SK-N-SH treated with all-trans-retinoic acid at 6 μM for 48 hours (cell line): ENCODE measurements around the gene PPP1R7.

Experiments
- ATAC-seq: fragments of 200-7000 bp; cut with Tn5 transposase; 3 replicates; pipeline ENCODE4 v1.9.1; 2020; ENCODE audit warnings: mild to moderate bottlenecking, moderate library complexity
- BACH2 ChIP-seq: fragments of 250-450 bp; sonication (Bioruptor Pico); IDR thresholded peaks from 2 replicates; pipeline ENCODE4 v1.9.0; 2021; ENCODE audit warnings: mild to moderate bottlenecking, borderline replicate concordance
- CREB5 ChIP-seq: fragments of 250-450 bp; sonication (Bioruptor Pico); IDR thresholded peaks from 2 replicates; pipeline ENCODE4 v1.5.1; 2020; ENCODE audit warnings: low read depth, mild to moderate bottlenecking, moderate library complexity
- CSDC2 ChIP-seq: fragments of 250-450 bp; sonication (Bioruptor Pico); IDR thresholded peaks from 2 replicates; pipeline ENCODE4 v1.5.0; 2020; ENCODE audit warnings: mild to moderate bottlenecking, moderate library complexity
- ESRRG ChIP-seq: fragments of 250-450 bp; sonication (Bioruptor Pico); IDR thresholded peaks from 2 replicates; pipeline ENCODE4 v1.6.1; 2021; ENCODE audit warnings: mild to moderate bottlenecking
- GLIS3 ChIP-seq: fragments of 250-450 bp; sonication (Bioruptor Pico); IDR thresholded peaks from 2 replicates; pipeline ENCODE4 v1.5.0; 2020; ENCODE audit warnings: mild to moderate bottlenecking, moderate library complexity
- ISL1 ChIP-seq: fragments of 250-450 bp; sonication (Bioruptor Pico); IDR thresholded peaks from 2 replicates; pipeline ENCODE4 v2.1.2; 2022; ENCODE audit warnings: mild to moderate bottlenecking, moderate library complexity
- OSR1 ChIP-seq: fragments of 250-450 bp; sonication (Bioruptor Pico); IDR thresholded peaks from 2 replicates; pipeline ENCODE4 v1.8.0; 2022; ENCODE audit warnings: moderate library complexity, mild to moderate bottlenecking, inconsistent platforms
- POU6F1 ChIP-seq: fragments of 250-450 bp; sonication (Bioruptor Pico); IDR thresholded peaks from 2 replicates; pipeline ENCODE4 v1.8.0; 2021; ENCODE audit warnings: low read depth, mild to moderate bottlenecking, moderate library complexity, borderline replicate concordance
- PPARA ChIP-seq: fragments of 250-450 bp; sonication (Bioruptor Pico); IDR thresholded peaks from 2 replicates; pipeline ENCODE4 v1.5.0; 2020; ENCODE audit warnings: mild to moderate bottlenecking, borderline replicate concordance
- RARB ChIP-seq: fragments of 250-450 bp; sonication (Bioruptor Pico); IDR thresholded peaks from 2 replicates; pipeline ENCODE4 v1.8.0; 2021; ENCODE audit warnings: mild to moderate bottlenecking, moderate library complexity
- SNAI2 ChIP-seq: fragments of 250-450 bp; sonication (Bioruptor Pico); IDR thresholded peaks from 2 replicates; pipeline ENCODE4 v1.5.0; 2020; ENCODE audit warnings: mild to moderate bottlenecking, moderate library complexity
- TCF4 ChIP-seq: fragments of 250-450 bp; sonication (Bioruptor Pico); IDR thresholded peaks from 2 replicates; pipeline ENCODE4 v1.8.0; 2021; ENCODE audit warnings: mild to moderate bottlenecking, moderate library complexity, borderline replicate concordance
- TOX ChIP-seq: fragments of 250-450 bp; sonication (Bioruptor Pico); IDR thresholded peaks from 2 replicates; pipeline ENCODE4 v1.8.0; 2021; ENCODE audit warnings: mild to moderate bottlenecking, moderate library complexity, borderline replicate concordance
- ZC3H10 ChIP-seq: fragments of 250-450 bp; sonication (Bioruptor Pico); IDR thresholded peaks from 2 replicates; pipeline ENCODE4 v1.5.1; 2021; ENCODE audit warnings: mild to moderate bottlenecking, moderate library complexity
- ZFP30 ChIP-seq: fragments of 450-650 bp; formaldehyde crosslinking; IDR thresholded peaks from 2 replicates; pipeline ENCODE4 v1.5.0; 2022; ENCODE audit warnings: mild to moderate bottlenecking, moderate library complexity
- ZNF565 ChIP-seq: fragments of 450-650 bp; formaldehyde crosslinking; conservative IDR thresholded peaks from 2 replicates; pipeline ENCODE4 v1.5.0; 2020; ENCODE audit warnings: low read depth, mild to moderate bottlenecking, moderate library complexity
- ZNF70 ChIP-seq: fragments of 450-650 bp; formaldehyde crosslinking; IDR thresholded peaks from 2 replicates; pipeline ENCODE4 v1.5.0; 2020; ENCODE audit warnings: mild to moderate bottlenecking, moderate library complexity
- ZNF8 ChIP-seq: fragments of 450-650 bp; formaldehyde crosslinking; IDR thresholded peaks from 2 replicates; pipeline ENCODE4 v1.5.0; 2020; ENCODE audit warnings: mild to moderate bottlenecking, moderate library complexity
- TF ChIP-seq, protein P1 (sequence below): fragments of 250-450 bp; sonication (Bioruptor Pico); IDR thresholded peaks from 2 replicates; pipeline ENCODE4 v1.5.1; 2021; ENCODE audit warnings: mild to moderate bottlenecking, moderate library complexity
- TF ChIP-seq, protein P2 (sequence below): fragments of 250-450 bp; sonication (Bioruptor Pico); IDR thresholded peaks from 2 replicates; pipeline ENCODE4 v1.8.0; 2020; ENCODE audit warnings: mild to moderate bottlenecking, moderate library complexity, borderline replicate concordance
- TF ChIP-seq, protein P3 (sequence below): fragments of 250-450 bp; sonication (Bioruptor Pico); IDR thresholded peaks from 2 replicates; pipeline ENCODE4 v1.5.0; 2020; ENCODE audit warnings: mild to moderate bottlenecking, moderate library complexity

The PPP1R7 gene

GRCh38 chr2:241115361-241115760, 34.9 kb upstream of the PPP1R7 start:
- no peak for TF ChIP-seq ZNF70 (CRISPR knock-in tag)
- TF ChIP-seq TCF4: no peak
- TF ChIP-seq PPARA (CRISPR knock-in tag): no peak
- no peak for TF ChIP-seq ZNF565 (CRISPR knock-in tag)
- TF ChIP-seq GLIS3: no peak
- no peak for TF ChIP-seq POU6F1 (CRISPR knock-in tag)
- no peak for TF ChIP-seq CSDC2 (CRISPR knock-in tag)
- TF ChIP-seq ISL1 (CRISPR knock-in tag): no peak
- TF ChIP-seq ZNF8 (CRISPR knock-in tag): no peak
- no peak for TF ChIP-seq BACH2 (CRISPR knock-in tag)
- TF ChIP-seq CREB5: no peak
- TF ChIP-seq, protein P1, sequence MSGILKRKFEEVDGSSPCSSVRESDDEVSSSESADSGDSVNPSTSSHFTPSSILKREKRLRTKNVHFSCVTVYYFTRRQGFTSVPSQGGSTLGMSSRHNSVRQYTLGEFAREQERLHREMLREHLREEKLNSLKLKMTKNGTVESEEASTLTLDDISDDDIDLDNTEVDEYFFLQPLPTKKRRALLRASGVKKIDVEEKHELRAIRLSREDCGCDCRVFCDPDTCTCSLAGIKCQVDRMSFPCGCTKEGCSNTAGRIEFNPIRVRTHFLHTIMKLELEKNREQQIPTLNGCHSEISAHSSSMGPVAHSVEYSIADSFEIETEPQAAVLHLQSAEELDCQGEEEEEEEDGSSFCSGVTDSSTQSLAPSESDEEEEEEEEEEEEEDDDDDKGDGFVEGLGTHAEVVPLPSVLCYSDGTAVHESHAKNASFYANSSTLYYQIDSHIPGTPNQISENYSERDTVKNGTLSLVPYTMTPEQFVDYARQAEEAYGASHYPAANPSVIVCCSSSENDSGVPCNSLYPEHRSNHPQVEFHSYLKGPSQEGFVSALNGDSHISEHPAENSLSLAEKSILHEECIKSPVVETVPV (CRISPR knock-in tag): no peak
- TF ChIP-seq OSR1: no peak
- TF ChIP-seq ZFP30 (CRISPR knock-in tag): no peak
- TF ChIP-seq ZC3H10 (CRISPR knock-in tag): no peak
- TF ChIP-seq SNAI2: no peak
- no peak for TF ChIP-seq ESRRG (CRISPR knock-in tag)
- TF ChIP-seq RARB: no peak
- TF ChIP-seq, all 23 proteins: peak for 0
- no peak for ATAC-seq

GRCh38 chr2:241116606-241117560, 33.4 kb upstream of the PPP1R7 start:
- no peak for ATAC-seq
- TF ChIP-seq TOX (CRISPR knock-in tag) (no peak), POU6F1 (CRISPR knock-in tag) (no peak), ISL1 (CRISPR knock-in tag) (no peak), CSDC2 (CRISPR knock-in tag) (no peak), ZNF70 (CRISPR knock-in tag) (no peak), GLIS3 (no peak), SNAI2 (no peak), OSR1 (no peak), CREB5 (no peak), ZNF8 (CRISPR knock-in tag) (no peak), ZNF565 (CRISPR knock-in tag) (no peak), TCF4 (no peak), PPARA (CRISPR knock-in tag) (no peak), ZC3H10 (CRISPR knock-in tag) (no peak), RARB (no peak)
- TF ChIP-seq, protein P2, sequence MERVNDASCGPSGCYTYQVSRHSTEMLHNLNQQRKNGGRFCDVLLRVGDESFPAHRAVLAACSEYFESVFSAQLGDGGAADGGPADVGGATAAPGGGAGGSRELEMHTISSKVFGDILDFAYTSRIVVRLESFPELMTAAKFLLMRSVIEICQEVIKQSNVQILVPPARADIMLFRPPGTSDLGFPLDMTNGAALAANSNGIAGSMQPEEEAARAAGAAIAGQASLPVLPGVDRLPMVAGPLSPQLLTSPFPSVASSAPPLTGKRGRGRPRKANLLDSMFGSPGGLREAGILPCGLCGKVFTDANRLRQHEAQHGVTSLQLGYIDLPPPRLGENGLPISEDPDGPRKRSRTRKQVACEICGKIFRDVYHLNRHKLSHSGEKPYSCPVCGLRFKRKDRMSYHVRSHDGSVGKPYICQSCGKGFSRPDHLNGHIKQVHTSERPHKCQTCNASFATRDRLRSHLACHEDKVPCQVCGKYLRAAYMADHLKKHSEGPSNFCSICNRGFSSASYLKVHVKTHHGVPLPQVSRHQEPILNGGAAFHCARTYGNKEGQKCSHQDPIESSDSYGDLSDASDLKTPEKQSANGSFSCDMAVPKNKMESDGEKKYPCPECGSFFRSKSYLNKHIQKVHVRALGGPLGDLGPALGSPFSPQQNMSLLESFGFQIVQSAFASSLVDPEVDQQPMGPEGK (CRISPR knock-in tag): no peak
- TF ChIP-seq, protein P3, sequence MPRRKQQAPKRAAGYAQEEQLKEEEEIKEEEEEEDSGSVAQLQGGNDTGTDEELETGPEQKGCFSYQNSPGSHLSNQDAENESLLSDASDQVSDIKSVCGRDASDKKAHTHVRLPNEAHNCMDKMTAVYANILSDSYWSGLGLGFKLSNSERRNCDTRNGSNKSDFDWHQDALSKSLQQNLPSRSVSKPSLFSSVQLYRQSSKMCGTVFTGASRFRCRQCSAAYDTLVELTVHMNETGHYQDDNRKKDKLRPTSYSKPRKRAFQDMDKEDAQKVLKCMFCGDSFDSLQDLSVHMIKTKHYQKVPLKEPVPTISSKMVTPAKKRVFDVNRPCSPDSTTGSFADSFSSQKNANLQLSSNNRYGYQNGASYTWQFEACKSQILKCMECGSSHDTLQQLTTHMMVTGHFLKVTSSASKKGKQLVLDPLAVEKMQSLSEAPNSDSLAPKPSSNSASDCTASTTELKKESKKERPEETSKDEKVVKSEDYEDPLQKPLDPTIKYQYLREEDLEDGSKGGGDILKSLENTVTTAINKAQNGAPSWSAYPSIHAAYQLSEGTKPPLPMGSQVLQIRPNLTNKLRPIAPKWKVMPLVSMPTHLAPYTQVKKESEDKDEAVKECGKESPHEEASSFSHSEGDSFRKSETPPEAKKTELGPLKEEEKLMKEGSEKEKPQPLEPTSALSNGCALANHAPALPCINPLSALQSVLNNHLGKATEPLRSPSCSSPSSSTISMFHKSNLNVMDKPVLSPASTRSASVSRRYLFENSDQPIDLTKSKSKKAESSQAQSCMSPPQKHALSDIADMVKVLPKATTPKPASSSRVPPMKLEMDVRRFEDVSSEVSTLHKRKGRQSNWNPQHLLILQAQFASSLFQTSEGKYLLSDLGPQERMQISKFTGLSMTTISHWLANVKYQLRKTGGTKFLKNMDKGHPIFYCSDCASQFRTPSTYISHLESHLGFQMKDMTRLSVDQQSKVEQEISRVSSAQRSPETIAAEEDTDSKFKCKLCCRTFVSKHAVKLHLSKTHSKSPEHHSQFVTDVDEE (CRISPR knock-in tag): no peak
- TF ChIP-seq, protein P1 (CRISPR knock-in tag): no peak
